Upper lobe of left lung (tissue), 4 donors: Measurements from ENCODE around the gene SDCBP2.

ENCODE experiments used
- EP300 ChIP-seq, 4 donors: sonication (generic); formaldehyde crosslinking; IDR thresholded peaks; one replicate each; pipeline ENCODE4 v1.5.1; 2017; ENCODE audit warnings: antibody characterized with exemption in 4 of 4, control low read depth in 2 of 4
- POLR2AphosphoS5 ChIP-seq, 2 donors: sonication (generic); formaldehyde crosslinking; IDR thresholded peaks; one replicate each; pipeline ENCODE4 v1.5.1; 2017; ENCODE audit warnings: antibody characterized with exemption in 2 of 2
- TF ChIP-seq, protein P1 (sequence below), 6 experiments: fragments of 450-650 bp in 4 of 6; fragments of 200-600 bp in 2 of 6; sonication (generic) in 2 of 6; IDR thresholded peaks; one replicate each; pipeline ENCODE4 v1.5.1; 2016 to 2019; ENCODE audit warnings: antibody characterized with exemption in 6 of 6

DNA sequence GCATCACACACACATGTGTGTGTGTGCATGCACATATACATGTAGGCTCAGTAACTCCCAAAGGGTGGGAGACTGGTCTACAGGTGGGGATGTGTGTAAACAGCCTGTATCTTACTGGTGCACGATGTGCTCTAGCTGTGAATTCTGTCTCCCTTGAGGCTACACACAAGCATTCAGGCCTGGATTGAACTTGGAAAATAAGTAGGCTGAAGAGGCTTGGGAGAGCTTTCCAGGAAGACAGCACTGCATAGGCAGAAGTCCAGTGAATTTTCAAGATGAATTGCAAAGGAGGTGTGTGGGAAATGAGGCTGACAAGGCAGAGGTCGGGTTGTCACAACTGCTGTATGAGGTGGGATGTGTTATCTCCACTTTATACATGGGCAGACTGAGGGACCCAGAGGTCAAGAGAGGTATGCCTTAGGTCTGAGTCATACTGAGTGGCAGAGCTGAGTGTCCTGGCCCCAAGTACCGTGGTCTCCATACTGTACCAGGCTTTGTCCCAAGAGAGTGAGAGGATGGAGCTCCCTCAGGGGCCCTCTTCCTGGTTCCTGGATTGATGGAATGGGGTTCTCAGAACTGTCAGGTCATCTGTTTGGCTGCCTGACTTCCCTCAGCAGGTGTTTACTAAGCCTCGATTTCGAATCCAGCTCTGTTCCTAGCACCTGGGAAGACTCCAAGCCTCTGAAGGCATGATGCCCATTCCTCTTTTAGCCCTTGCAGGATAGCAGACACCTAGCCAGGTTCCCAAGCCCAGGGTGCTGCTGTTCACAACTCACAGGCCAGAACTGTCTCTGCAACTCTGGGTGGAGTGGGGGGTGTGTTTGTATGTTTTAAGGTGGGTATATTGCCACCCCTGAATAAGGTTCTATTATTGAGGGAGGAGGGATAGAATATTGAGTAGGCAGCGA lies 48.5 kb downstream of the SDCBP2 start:
- TF ChIP-seq, protein P1, sequence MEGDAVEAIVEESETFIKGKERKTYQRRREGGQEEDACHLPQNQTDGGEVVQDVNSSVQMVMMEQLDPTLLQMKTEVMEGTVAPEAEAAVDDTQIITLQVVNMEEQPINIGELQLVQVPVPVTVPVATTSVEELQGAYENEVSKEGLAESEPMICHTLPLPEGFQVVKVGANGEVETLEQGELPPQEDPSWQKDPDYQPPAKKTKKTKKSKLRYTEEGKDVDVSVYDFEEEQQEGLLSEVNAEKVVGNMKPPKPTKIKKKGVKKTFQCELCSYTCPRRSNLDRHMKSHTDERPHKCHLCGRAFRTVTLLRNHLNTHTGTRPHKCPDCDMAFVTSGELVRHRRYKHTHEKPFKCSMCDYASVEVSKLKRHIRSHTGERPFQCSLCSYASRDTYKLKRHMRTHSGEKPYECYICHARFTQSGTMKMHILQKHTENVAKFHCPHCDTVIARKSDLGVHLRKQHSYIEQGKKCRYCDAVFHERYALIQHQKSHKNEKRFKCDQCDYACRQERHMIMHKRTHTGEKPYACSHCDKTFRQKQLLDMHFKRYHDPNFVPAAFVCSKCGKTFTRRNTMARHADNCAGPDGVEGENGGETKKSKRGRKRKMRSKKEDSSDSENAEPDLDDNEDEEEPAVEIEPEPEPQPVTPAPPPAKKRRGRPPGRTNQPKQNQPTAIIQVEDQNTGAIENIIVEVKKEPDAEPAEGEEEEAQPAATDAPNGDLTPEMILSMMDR (IDR thresholded peaks at IDR 0.05), result no peak
- TF ChIP-seq EP300 (IDR thresholded peaks at IDR 0.05), result no peak
- TF ChIP-seq POLR2AphosphoS5 (IDR thresholded peaks at IDR 0.05), result no peak
